ENCODE results near the gene SYT12.

DNA sequence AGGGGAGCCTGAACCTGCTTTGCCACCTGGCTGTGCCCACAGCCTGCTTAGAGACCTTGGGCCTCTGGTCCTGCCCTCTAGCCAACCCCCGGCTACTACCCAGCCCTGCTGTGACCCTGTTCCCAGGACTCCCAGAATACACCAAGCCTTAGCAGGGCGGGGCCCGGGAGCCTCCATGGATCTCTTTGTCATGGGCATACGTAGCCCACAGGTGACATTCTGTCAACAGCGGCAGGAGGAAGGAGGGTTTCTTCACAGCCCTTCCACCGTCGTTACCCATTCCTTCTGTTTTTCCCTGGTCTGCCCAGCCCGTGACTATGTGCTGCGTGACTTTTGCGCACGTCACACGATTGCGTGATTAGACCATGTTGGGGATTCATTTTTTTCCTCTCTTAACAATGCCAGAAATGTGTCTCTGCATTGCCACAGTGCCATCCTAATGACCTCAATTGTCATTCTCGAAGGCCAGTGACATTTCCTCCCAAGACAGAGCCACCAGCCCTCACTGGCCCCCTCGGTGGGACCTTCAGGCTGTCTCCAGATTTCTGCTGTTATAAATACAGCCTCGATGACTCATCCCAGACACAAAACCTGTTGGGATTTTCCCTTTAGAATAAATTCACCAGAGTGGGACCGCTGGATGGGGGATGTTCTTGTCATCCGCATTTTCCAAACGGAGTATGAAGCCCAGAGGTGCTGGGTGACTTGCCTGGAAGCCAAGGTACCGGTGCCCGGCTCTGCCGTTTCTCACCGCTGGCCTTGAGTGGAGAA is 9.0 kb downstream of the SYT12 start:
- TF ChIP-seq CTCF (conservative IDR thresholded peaks at IDR 0.05; ENCODE audit: low read depth, low read length) (no peak), EZH2 (IDR thresholded peaks at IDR 0.05; ENCODE audit: low read length, unreplicated experiment) (no peak)

Data from PC-3 (cell line).